Measurements from ENCODE around the gene ABCB8. TPM values are rescaled to one million over a fixed set of nuclear protein-coding genes. Genes with fewer than 3 reads are reported as not detected.
"Not testable (repeated sequence)": the region's sequence is repeated elsewhere in the genome, so short reads cannot be mapped to it uniquely, and the experiment has no call there.

The ABCB8 gene
- total RNA-seq, 1 experiment from 2014 or later: 97.8 TPM

- DNase-seq (ENCODE audit: low spot score): no peak
Observed at GRCh38 chr7:151013733-151014497, 14.3 kb upstream of the ABCB8 start.

- DNase-seq (ENCODE audit: low spot score): no peak
Observed at GRCh38 chr7:151014950-151015349, 13.3 kb upstream of the ABCB8 start.

- DNase-seq (ENCODE audit: low spot score): peak; percentile 2
Observed at GRCh38 chr7:151015967-151016366, 12.3 kb upstream of the ABCB8 start.

GRCh38 chr7:151016505-151016904 is 11.7 kb upstream of the ABCB8 start:
- no peak for DNase-seq (ENCODE audit: low spot score)

- DNase-seq (ENCODE audit: low spot score): no peak
Observed at GRCh38 chr7:151016942-151017341, 11.3 kb upstream of the ABCB8 start.

- peak; percentile 48 for DNase-seq (ENCODE audit: low spot score)
Observed at GRCh38 chr7:151017370-151017952, 10.8 kb upstream of the ABCB8 start.

GRCh38 chr7:151017953-151018420 is 10.3 kb upstream of the ABCB8 start:
- peak; percentile 63 for DNase-seq (ENCODE audit: low spot score)

GRCh38 chr7:151018421-151019129 is 9.7 kb upstream of the ABCB8 start:
- no peak for DNase-seq (ENCODE audit: low spot score)

- no peak for DNase-seq (ENCODE audit: low spot score)
Observed at GRCh38 chr7:151019130-151019447, 9.2 kb upstream of the ABCB8 start.

GRCh38 chr7:151020231-151020630 is 8.0 kb upstream of the ABCB8 start:
- no peak for DNase-seq (ENCODE audit: low spot score)

- no peak for DNase-seq (ENCODE audit: low spot score)
Observed at GRCh38 chr7:151023232-151023631, 5.0 kb upstream of the ABCB8 start.

- DNase-seq (ENCODE audit: low spot score): peak; percentile 41
Observed at GRCh38 chr7:151024435-151025056, 3.7 kb upstream of the ABCB8 start, which contains the start of gene ATG9B. TSS of gene ATG9B (minus strand) at chr7:151024494. CDS start at chr7:151024423, 71 bp downstream.

- DNase-seq (ENCODE audit: low spot score): peak; percentile 36
Observed at GRCh38 chr7:151025924-151026671, 2.2 kb upstream of the ABCB8 start.

- peak; percentile 32 for DNase-seq (ENCODE audit: low spot score)
Observed at GRCh38 chr7:151026771-151027727, 1.2 kb upstream of the ABCB8 start.

GRCh38 chr7:151027728-151028130 is 521 bp upstream of the ABCB8 start:
- DNase-seq (ENCODE audit: low spot score): not testable (repeated sequence)

GRCh38 chr7:151028948-151029501 is 775 bp downstream of the ABCB8 start:
- no peak for DNase-seq (ENCODE audit: low spot score)

GRCh38 chr7:151031011-151031410 is 2.8 kb downstream of the ABCB8 start:
- DNase-seq (ENCODE audit: low spot score): no peak

GRCh38 chr7:151032936-151033863 is 5.0 kb downstream of the ABCB8 start:
- peak; percentile 42 for DNase-seq (ENCODE audit: low spot score)

GRCh38 chr7:151033864-151034249 is 5.6 kb downstream of the ABCB8 start:
- no peak for DNase-seq (ENCODE audit: low spot score)

All from HT-29 (cell line).